Keratinocyte (primary cell): ENCODE results near the gene NRDE2. TPM values are rescaled to one million over a fixed set of nuclear protein-coding genes. Genes with fewer than 3 reads are reported as not detected.

Source experiments
- DNase-seq: peaks from one replicate; pipeline ENCODE4 v3.0.0-alpha.2; 2011; ENCODE audit warnings: low read depth, missing footprints, low spot score
- FAIRE-seq: peaks from 2 replicates; lab custom pipeline; 2011; peaks lifted over from hg19 to GRCh38; lab: Jason Lieb, UNC
- H2AFZ ChIP-seq: 2 replicates; pipeline ENCODE4 v1.6.0; 2012; ENCODE audit warnings: low read length, control low read depth, inconsistent platforms; ENCODE audit not compliant: control insufficient read depth
- H3K27ac ChIP-seq: 2 replicates; pipeline ENCODE4 v1.5.1; 2011; ENCODE audit warnings: low read length; ENCODE audit not compliant: control insufficient read depth, insufficient read depth
- H3K27me3 ChIP-seq: 3 replicates; pipeline ENCODE4 v1.6.0; 2011; ENCODE audit warnings: low read length; ENCODE audit not compliant: control insufficient read depth, insufficient read depth; ENCODE audit errors: extremely low read depth
- H3K36me3 ChIP-seq, 2 experiments: 2 replicates in 1 of 2; 3 replicates in 1 of 2; pipeline ENCODE4 v1.5.1; 2011; ENCODE audit warnings: low read length in 2 of 2, mild to moderate bottlenecking in 1 of 2; ENCODE audit not compliant: control insufficient read depth in 2 of 2, insufficient read depth in 2 of 2; ENCODE audit errors: extremely low read depth in 1 of 2
- H3K4me1 ChIP-seq: 3 replicates; pipeline ENCODE4 v1.5.1; 2011; ENCODE audit warnings: low read length; ENCODE audit not compliant: control insufficient read depth, insufficient read depth; ENCODE audit errors: extremely low read depth
- H3K4me2 ChIP-seq: 3 replicates; pipeline ENCODE4 v1.6.0; 2011; ENCODE audit warnings: low read depth, low read length; ENCODE audit not compliant: control insufficient read depth, insufficient read depth; ENCODE audit errors: extremely low read depth
- H3K4me3 ChIP-seq, 3 experiments: fragments of 200-600 bp in 1 of 3; sonication (generic) in 1 of 3; 2 replicates in 2 of 3; 3 replicates in 1 of 3; pipeline ENCODE4 v1.5.1; 2011 to 2016; ENCODE audit warnings: low read length in 3 of 3, mild to moderate bottlenecking in 3 of 3, control low read depth in 2 of 3, inconsistent platforms in 1 of 3, low read depth in 1 of 3, mixed read lengths in 1 of 3, mixed run types in 1 of 3, moderate library complexity in 1 of 3; ENCODE audit not compliant: control insufficient read depth in 2 of 3, insufficient read depth in 2 of 3; ENCODE audit errors: extremely low read depth in 1 of 3
- H3K79me2 ChIP-seq: 2 replicates; pipeline ENCODE4 v1.6.0; 2012; ENCODE audit warnings: low read length; ENCODE audit not compliant: control insufficient read depth, insufficient read depth
- H3K9ac ChIP-seq: 3 replicates; pipeline ENCODE4 v1.6.0; 2011; ENCODE audit warnings: low read length; ENCODE audit not compliant: control insufficient read depth, insufficient read depth; ENCODE audit errors: extremely low read depth
- H3K9me1 ChIP-seq: 3 replicates; pipeline ENCODE4 v1.6.0; 2011; ENCODE audit warnings: low read length; ENCODE audit not compliant: control insufficient read depth, insufficient read depth; ENCODE audit errors: extremely low read depth
- H3K9me3 ChIP-seq: 2 replicates; pipeline ENCODE4 v1.5.1; 2012; ENCODE audit warnings: low read depth, low read length; ENCODE audit not compliant: control insufficient read depth
- H4K20me1 ChIP-seq: 3 replicates; pipeline ENCODE4 v1.6.0; 2011; ENCODE audit warnings: low read length; ENCODE audit not compliant: control insufficient read depth, insufficient read depth; ENCODE audit errors: extremely low read depth
- EZH2 ChIP-seq: IDR thresholded peaks from one replicate; pipeline ENCODE4 v1.6.1; 2012; ENCODE audit warnings: inconsistent platforms, mild to moderate bottlenecking, low read length, moderate library complexity
- dilution Hi-C: fragments of 300-500 bp; cut with MboI; formaldehyde crosslinking; loops from one replicate; pipeline ENCODE4 v1.7.0; 2020; ENCODE audit warnings: low sequenced_read_pairs; ENCODE audit not compliant: extremely low pct_ligation_motif_present
- polyA plus RNA-seq, 5 experiments: library from polyadenylated mRNA; depleted of rRNA in 3 of 5; stranded (reverse) in 3 of 5; stranded (forward) in 1 of 5; unstranded in 1 of 5; fragments of >200 nt; gene quantifications; 1 replicate in 1 of 5; 2 replicates in 3 of 5; 3 replicates in 1 of 5; pipeline versions ENCODE4 v1.2.1 to v1.2.3, GENCODE V29; 2011 to 2012; ENCODE audit warnings: missing spikeins in 2 of 5, low read depth in 1 of 5, low replicate concordance in 1 of 5
- TF ChIP-seq, protein P1 (sequence below), 3 experiments: IDR thresholded peaks in 1 of 3; conservative IDR thresholded peaks in 1 of 3; optimal IDR thresholded peaks in 1 of 3; 2 replicates in 2 of 3; 3 replicates in 1 of 3; pipeline versions ENCODE3 to v1.5.1; 2011; ENCODE audit warnings: low read length in 3 of 3, mild to moderate bottlenecking in 3 of 3, moderate library complexity in 2 of 3, control low read depth in 1 of 3, inconsistent platforms in 1 of 3; ENCODE audit not compliant: insufficient read depth in 2 of 3; ENCODE audit errors: extremely low read depth in 1 of 3

NRDE2 gene
- polyA plus RNA-seq, 1 donor (not counting 4 experiments of a cell fraction or from before 2014, with no cell fraction given), result 9.2 TPM

DNA sequence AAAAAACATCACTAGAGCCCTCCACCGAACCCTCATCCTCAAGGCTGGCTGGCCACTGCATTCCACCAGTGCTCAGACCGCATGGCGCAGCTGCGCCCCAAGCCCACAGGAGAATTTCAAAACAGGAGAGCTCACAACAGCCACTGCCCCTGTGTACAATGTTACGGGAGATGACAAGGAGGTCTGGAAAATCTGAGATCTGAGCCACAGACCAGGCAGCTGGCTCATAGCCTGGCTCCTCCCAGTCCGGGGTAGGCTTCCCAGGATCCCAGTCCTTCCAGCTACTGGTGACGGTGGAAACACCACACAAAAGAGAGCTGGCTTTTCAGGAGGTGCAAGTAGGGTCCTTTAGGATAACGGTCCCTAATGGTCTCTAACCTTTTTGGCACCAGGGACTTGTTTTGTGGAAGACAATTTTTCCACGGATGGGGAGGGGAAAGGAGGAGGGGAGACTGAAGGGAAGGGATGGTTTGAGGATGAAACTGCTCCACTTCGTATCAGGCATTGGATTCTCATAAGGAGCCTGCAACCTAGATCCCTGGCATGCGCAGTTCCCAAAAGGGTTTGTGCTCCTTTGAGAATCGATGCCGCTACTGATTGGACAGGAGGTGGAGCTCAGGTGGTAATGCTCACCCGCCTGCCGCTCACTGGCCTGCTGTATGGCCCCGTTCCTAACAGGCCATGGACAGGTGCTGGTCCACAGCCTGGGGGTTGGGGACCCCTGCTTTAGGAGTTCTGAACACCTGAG is 23.0 kb upstream of the NRDE2 start:
- no peaks in the 10 kb centered on the region for H4K20me1 ChIP-seq
- no peak for FAIRE-seq
- peaks cover 4% of the 10 kb centered on the region for H3K4me1 ChIP-seq
- no peak overlapping the region for H2AFZ ChIP-seq
- no peaks in the 10 kb centered on the region for H3K9me1 ChIP-seq
- no peak overlapping the region for H3K4me2 ChIP-seq
- H3K27ac ChIP-seq, result no peak overlapping the region
- no peak overlapping the region for H3K4me3 ChIP-seq
- no peak overlapping the region for H3K9ac ChIP-seq
- H3K27me3 ChIP-seq, result no peaks in the 10 kb centered on the region
- H3K79me2 ChIP-seq, result no peaks in the 10 kb centered on the region
- dilution Hi-C loops, result no loop called here
- no peaks in the 10 kb centered on the region for H3K36me3 ChIP-seq
- TF ChIP-seq EZH2, result no peak
- TF ChIP-seq, protein P1, sequence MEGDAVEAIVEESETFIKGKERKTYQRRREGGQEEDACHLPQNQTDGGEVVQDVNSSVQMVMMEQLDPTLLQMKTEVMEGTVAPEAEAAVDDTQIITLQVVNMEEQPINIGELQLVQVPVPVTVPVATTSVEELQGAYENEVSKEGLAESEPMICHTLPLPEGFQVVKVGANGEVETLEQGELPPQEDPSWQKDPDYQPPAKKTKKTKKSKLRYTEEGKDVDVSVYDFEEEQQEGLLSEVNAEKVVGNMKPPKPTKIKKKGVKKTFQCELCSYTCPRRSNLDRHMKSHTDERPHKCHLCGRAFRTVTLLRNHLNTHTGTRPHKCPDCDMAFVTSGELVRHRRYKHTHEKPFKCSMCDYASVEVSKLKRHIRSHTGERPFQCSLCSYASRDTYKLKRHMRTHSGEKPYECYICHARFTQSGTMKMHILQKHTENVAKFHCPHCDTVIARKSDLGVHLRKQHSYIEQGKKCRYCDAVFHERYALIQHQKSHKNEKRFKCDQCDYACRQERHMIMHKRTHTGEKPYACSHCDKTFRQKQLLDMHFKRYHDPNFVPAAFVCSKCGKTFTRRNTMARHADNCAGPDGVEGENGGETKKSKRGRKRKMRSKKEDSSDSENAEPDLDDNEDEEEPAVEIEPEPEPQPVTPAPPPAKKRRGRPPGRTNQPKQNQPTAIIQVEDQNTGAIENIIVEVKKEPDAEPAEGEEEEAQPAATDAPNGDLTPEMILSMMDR (optimal IDR thresholded peaks at IDR 0.05 in 1 of 3, IDR thresholded peaks at IDR 0.05 in 1 of 3, conservative IDR thresholded peaks at IDR 0.05 in 1 of 3; ENCODE audit: extremely low read depth in 1 of 3, insufficient read depth in 2 of 3, low read length in 3 of 3), result no peak
- H3K9me3 ChIP-seq, result no peaks in the 10 kb centered on the region
- no peak for DNase-seq

DNA sequence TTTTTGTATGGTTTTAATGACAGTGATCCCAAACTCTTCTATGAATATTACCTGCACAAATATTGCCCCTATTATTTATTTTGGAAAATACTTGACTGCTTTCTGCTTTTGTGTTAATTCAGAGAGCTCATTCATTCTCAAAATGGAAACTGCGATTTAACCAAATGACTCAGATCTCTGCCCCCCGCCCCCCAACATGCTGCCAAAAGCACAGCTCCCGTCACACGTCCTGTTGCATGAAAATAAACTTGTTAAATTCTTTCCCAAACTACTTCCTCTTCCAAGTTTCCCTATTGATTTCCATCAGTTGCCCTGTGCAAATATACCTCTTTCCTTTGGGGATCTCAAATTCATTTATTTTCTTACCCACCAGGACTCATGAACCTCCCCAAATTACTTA is 18.0 kb upstream of the NRDE2 start:
- H3K36me3 ChIP-seq, result no peaks in the 10 kb centered on the region
- dilution Hi-C loops, result no loop called here
- no peaks in the 10 kb centered on the region for H3K9me1 ChIP-seq
- no peak overlapping the region for H3K4me3 ChIP-seq
- FAIRE-seq, result no peak
- no peaks in the 10 kb centered on the region for H3K9me3 ChIP-seq
- H3K27ac ChIP-seq, result no peak overlapping the region
- peaks cover 12% of the 10 kb centered on the region for H3K4me1 ChIP-seq
- H3K4me2 ChIP-seq, result no peak overlapping the region
- H3K9ac ChIP-seq, result no peak overlapping the region
- no peak for DNase-seq
- no peaks in the 10 kb centered on the region for H3K79me2 ChIP-seq
- H4K20me1 ChIP-seq, result no peaks in the 10 kb centered on the region
- H2AFZ ChIP-seq, result no peak overlapping the region
- no peaks in the 10 kb centered on the region for H3K27me3 ChIP-seq
- no peak for TF ChIP-seq EZH2
- TF ChIP-seq, protein P1 (optimal IDR thresholded peaks at IDR 0.05 in 1 of 3, IDR thresholded peaks at IDR 0.05 in 1 of 3, conservative IDR thresholded peaks at IDR 0.05 in 1 of 3; ENCODE audit: extremely low read depth in 1 of 3, insufficient read depth in 2 of 3, low read length in 3 of 3), result no peak
